MM.1S (cell line): ENCODE data around the gene RAMACL.

Experiments
- DNase-seq: peaks from one replicate; pipeline ENCODE4 v3.0.0-alpha.2; 2015
- H2AFZ ChIP-seq: fragments of 300-600 bp; sonication (generic); 2 replicates; pipeline ENCODE4 v1.6.0; 2016; ENCODE audit warnings: antibody characterized with exemption, low read length
- H3F3A ChIP-seq: fragments of 300-600 bp; sonication (generic); 2 replicates; pipeline ENCODE4 v1.6.1; 2016; ENCODE audit warnings: mild to moderate bottlenecking, antibody characterized with exemption, low read length, moderate library complexity, mixed read lengths; ENCODE audit not compliant: insufficient read depth
- H3K27ac ChIP-seq: fragments of 300-600 bp; sonication (generic); 2 replicates; pipeline ENCODE4 v1.5.1; 2016; ENCODE audit warnings: mild to moderate bottlenecking, low read length
- H3K27me3 ChIP-seq: fragments of 300-600 bp; sonication (generic); replicated peaks from 2 replicates; pipeline ENCODE4 v1.6.0; 2016; ENCODE audit warnings: low read length; ENCODE audit not compliant: insufficient read depth
- H3K36me3 ChIP-seq: fragments of 300-600 bp; sonication (generic); replicated peaks from 2 replicates; pipeline ENCODE4 v1.6.1; 2016; ENCODE audit warnings: mild to moderate bottlenecking, low read length, mixed read lengths; ENCODE audit not compliant: insufficient read depth
- H3K4me1 ChIP-seq: fragments of 300-600 bp; sonication (generic); 2 replicates; pipeline ENCODE4 v1.6.1; 2016; ENCODE audit warnings: low read length, mixed read lengths
- H3K4me2 ChIP-seq: fragments of 300-600 bp; sonication (generic); 2 replicates; pipeline ENCODE4 v1.6.0; 2016; ENCODE audit warnings: low read depth, low read length
- H3K4me3 ChIP-seq: fragments of 300-600 bp; sonication (generic); 2 replicates; pipeline ENCODE4 v1.5.1; 2016; ENCODE audit warnings: low read length, mixed read lengths
- H3K79me2 ChIP-seq: fragments of 300-600 bp; sonication (generic); 2 replicates; pipeline ENCODE4 v1.6.1; 2016; ENCODE audit warnings: mixed run types, low read length, mixed read lengths
- H3K9ac ChIP-seq: fragments of 300-600 bp; sonication (generic); 2 replicates; pipeline ENCODE4 v1.6.1; 2016; ENCODE audit warnings: low read length, mixed read lengths
- H3K9me2 ChIP-seq: fragments of 300-600 bp; sonication (generic); replicated peaks from 2 replicates; pipeline ENCODE4 v1.6.1; 2016; ENCODE audit warnings: mild to moderate bottlenecking, low read length, mixed read lengths; ENCODE audit not compliant: insufficient read depth
- H3K9me3 ChIP-seq: fragments of 300-600 bp; sonication (generic); replicated peaks from 2 replicates; pipeline ENCODE4 v1.6.1; 2016; ENCODE audit warnings: mild to moderate bottlenecking, low read length, mixed read lengths; ENCODE audit not compliant: insufficient read depth
- H4K20me1 ChIP-seq: fragments of 300-600 bp; sonication (generic); 2 replicates; pipeline ENCODE4 v1.6.1; 2016; ENCODE audit warnings: mild to moderate bottlenecking, low read length, moderate library complexity, mixed read lengths; ENCODE audit not compliant: insufficient read depth
- CTCF ChIP-seq: fragments of 300-600 bp; sonication (generic); IDR thresholded peaks from 2 replicates; pipeline ENCODE4 v1.5.1; 2016; ENCODE audit warnings: antibody characterized with exemption, low read length, mixed read lengths
- EZH2 ChIP-seq: fragments of 300-600 bp; sonication (generic); optimal IDR thresholded peaks from 2 replicates; pipeline ENCODE3; 2017; ENCODE audit warnings: low read depth, mild to moderate bottlenecking, antibody characterized with exemption, low read length, mixed read lengths
- EZH2phosphoT487 ChIP-seq: fragments of 300-600 bp; sonication (generic); IDR thresholded peaks from 2 replicates; pipeline ENCODE4 v1.6.1; 2018; ENCODE audit warnings: antibody characterized with exemption, low read length

The RAMACL gene

DNA sequence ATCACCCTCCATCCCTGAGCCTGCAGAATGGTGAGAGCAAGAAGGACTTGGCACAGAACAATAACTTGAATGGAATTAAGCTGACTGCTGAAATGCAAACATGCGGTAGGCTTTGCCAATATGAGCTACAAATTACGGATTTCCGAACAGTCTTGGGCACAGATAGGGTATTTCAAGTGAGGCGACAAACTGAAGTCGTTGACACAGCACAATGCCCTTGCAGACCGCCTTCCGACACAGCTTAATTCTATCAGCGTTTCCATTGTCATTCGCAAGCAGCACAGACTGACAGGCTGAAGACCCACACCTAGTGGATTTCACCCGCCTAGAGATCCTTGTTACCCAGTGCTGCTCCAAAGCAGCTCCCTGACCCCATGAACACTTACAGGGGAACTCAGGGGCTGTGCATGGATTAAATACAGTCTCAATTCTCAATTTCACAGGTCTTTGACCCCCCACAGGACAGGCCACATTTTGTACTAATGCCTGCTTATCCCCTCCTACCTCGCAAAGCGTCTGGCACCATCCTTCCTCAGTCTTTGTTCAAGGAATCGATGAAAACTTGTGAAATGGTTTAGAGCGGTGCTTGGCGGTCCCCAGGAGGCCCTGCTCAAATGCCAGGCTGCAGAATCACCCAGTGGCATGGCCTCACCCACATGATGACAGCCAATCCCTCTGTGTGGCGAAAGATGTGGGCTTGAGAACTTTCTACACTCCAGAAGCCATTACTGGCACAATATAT, 34.6 kb downstream of the RAMACL start:
- Histone ChIP-seq H3K4me3 (no peak overlapping the region), H2AFZ (no peak overlapping the region), H3K36me3 (no peaks in the 10 kb centered on the region), H3K4me2 (no peak overlapping the region), H3K9ac (no peak overlapping the region), H3K9me2 (no peaks in the 10 kb centered on the region), H3F3A (no peaks in the 10 kb centered on the region), H3K27ac (no peak overlapping the region), H3K9me3 (no peaks in the 10 kb centered on the region), H3K79me2 (no peaks in the 10 kb centered on the region), H3K4me1 (no peaks in the 10 kb centered on the region), H4K20me1 (no peaks in the 10 kb centered on the region), H3K27me3 (no peaks in the 10 kb centered on the region)
- no peak for TF ChIP-seq EZH2
- no peak for TF ChIP-seq EZH2phosphoT487
- TF ChIP-seq CTCF = no peak
- DNase-seq = no peak

DNA sequence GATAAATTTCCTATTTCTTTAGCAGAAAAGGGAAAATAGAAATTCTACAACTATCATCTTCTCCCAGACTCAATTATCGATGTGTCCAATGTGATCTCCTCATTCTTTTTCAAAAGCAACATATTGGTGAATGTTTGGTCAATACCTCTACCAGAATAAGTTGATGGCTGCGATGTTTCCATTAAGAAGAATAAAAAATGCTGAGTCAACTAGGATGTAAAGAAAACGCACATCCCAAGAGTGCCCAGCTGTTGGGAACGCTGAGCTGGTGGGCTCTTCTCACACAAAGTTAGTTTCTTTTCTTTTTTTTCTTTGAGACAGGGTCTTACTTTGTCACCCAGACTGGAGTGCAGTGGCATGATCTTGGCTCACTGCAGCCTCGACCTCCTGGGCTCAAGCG, 39.8 kb downstream of the RAMACL start:
- no peaks in the 10 kb centered on the region for H3K27me3 ChIP-seq
- H3K9me2 ChIP-seq = no peaks in the 10 kb centered on the region
- no peak for DNase-seq
- no peaks in the 10 kb centered on the region for H3K9me3 ChIP-seq
- H3K4me2 ChIP-seq = no peak overlapping the region
- H3K4me3 ChIP-seq = no peak overlapping the region
- no peaks in the 10 kb centered on the region for H3K36me3 ChIP-seq
- no peak overlapping the region for H3K27ac ChIP-seq
- TF ChIP-seq EZH2phosphoT487 (no peak), EZH2 (no peak), CTCF (no peak)
- H4K20me1 ChIP-seq = no peaks in the 10 kb centered on the region
- no peaks in the 10 kb centered on the region for H3K79me2 ChIP-seq
- H3F3A ChIP-seq = no peaks in the 10 kb centered on the region
- H3K9ac ChIP-seq = no peak overlapping the region
- H3K4me1 ChIP-seq = no peaks in the 10 kb centered on the region
- no peak overlapping the region for H2AFZ ChIP-seq

DNA sequence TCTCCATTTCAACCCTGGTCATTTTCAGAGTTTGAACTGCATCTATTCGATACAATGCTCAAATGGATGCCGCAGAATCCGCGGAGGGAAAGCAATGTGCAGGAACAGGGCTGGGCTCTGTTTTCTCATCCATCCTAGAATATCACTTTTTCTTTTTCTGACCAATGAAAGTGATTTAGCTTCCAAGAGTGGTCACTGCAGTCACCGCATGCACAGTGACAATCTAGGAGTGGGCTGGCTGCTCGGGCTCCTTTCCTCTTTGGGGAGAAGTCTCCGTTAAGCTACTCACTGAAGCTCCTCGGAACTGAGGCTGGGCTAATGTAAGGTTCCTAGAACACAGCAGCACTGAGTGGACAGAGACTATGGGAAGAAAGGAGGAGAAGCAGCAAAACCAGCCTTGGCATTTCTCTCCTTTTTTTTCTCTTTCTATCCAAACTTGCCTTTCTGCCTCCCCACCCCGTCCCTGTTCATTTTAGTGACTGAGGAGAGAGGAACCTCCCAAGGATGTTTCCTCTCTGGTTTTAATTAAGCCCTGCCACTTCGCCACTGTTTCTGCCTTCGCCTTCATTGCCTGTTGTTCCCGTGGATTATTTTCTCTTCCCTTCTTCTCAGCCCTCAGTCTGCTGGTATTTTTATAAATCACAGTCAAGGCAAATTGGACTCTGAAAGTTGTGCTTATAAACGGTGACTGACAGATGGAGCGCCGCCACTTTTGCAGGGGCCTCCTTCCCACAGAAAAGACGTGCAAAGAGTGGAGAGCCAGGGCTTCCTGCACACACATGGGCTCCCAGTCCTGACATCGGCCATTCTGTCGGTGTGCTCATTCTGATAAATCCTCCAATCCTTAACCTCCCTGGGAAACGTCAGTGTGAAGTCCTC, 41.1 kb downstream of the RAMACL start:
- no peaks in the 10 kb centered on the region for H3K36me3 ChIP-seq
- no peak overlapping the region for H3K9ac ChIP-seq
- H4K20me1 ChIP-seq = no peaks in the 10 kb centered on the region
- H3K4me2 ChIP-seq = no peak overlapping the region
- no peak for DNase-seq
- no peaks in the 10 kb centered on the region for H3K27me3 ChIP-seq
- H3K4me1 ChIP-seq = no peaks in the 10 kb centered on the region
- H3F3A ChIP-seq = no peaks in the 10 kb centered on the region
- H3K27ac ChIP-seq = no peak overlapping the region
- no peaks in the 10 kb centered on the region for H3K9me2 ChIP-seq
- no peaks in the 10 kb centered on the region for H3K79me2 ChIP-seq
- H2AFZ ChIP-seq = no peak overlapping the region
- H3K9me3 ChIP-seq = no peaks in the 10 kb centered on the region
- H3K4me3 ChIP-seq = no peak overlapping the region
- no peak for TF ChIP-seq EZH2
- no peak for TF ChIP-seq CTCF
- no peak for TF ChIP-seq EZH2phosphoT487
